GM19468 (cell line): ENCODE data around the gene GRM8.

Experiments
- ATAC-seq: cut with Tn5 transposase; IDR thresholded peaks from one replicate; pipeline ENCODE4 v1.9.1; 2021; ENCODE audit warnings: mild to moderate bottlenecking, moderate library complexity, moderate number of reproducible peaks; ENCODE audit not compliant: unreplicated experiment; ENCODE audit errors: extremely low read depth

The GRM8 gene

GRCh38 chr7:127252778-127253280 lies at the start of gene GRM8:
Gene GRM8 (minus strand): TSS chr7:127252941.
- ATAC-seq = no peak

- ATAC-seq = no peak
Observed at GRCh38 chr7:127290801-127291361, 38.1 kb upstream of the GRM8 start.

- no peak for ATAC-seq
Observed at GRCh38 chr7:127290116-127290655, 37.4 kb upstream of the GRM8 start.

GRCh38 chr7:127287133-127287532 lies 34.4 kb upstream of the GRM8 start:
- ATAC-seq = no peak

GRCh38 chr7:127270093-127270492 lies 17.4 kb upstream of the GRM8 start:
- ATAC-seq = no peak

GRCh38 chr7:127266047-127266446 lies 13.3 kb upstream of the GRM8 start:
- ATAC-seq = no peak

GRCh38 chr7:127264219-127264618 lies 11.5 kb upstream of the GRM8 start:
- no peak for ATAC-seq

GRCh38 chr7:127258111-127258510 lies 5.4 kb upstream of the GRM8 start:
- no peak for ATAC-seq

- ATAC-seq = no peak
Observed at GRCh38 chr7:127257086-127257485, 4.3 kb upstream of the GRM8 start.

GRCh38 chr7:127256041-127256725 lies 3.4 kb upstream of the GRM8 start:
- no peak for ATAC-seq

- ATAC-seq = no peak
Observed at GRCh38 chr7:127254163-127254684, 1.5 kb upstream of the GRM8 start.

- no peak for ATAC-seq
Observed at GRCh38 chr7:127253281-127254162, 781 bp upstream of the GRM8 start.

- no peak for ATAC-seq
Observed at GRCh38 chr7:127252377-127252713, 396 bp downstream of the GRM8 start.

- no peak for ATAC-seq
Observed at GRCh38 chr7:127251465-127252376, 1.0 kb downstream of the GRM8 start.

- ATAC-seq = no peak
Observed at GRCh38 chr7:127251036-127251464, 1.7 kb downstream of the GRM8 start.

- ATAC-seq = no peak
Observed at GRCh38 chr7:127250312-127251035, 2.3 kb downstream of the GRM8 start.

GRCh38 chr7:127245607-127246006 lies 7.1 kb downstream of the GRM8 start:
- ATAC-seq = peak; percentile 15

- ATAC-seq = no peak
Observed at GRCh38 chr7:127245002-127245401, 7.7 kb downstream of the GRM8 start.

GRCh38 chr7:127239814-127240213 lies 12.9 kb downstream of the GRM8 start:
- ATAC-seq = no peak
